GM12875 (cell line): ENCODE measurements around the gene FEM1C.

Source experiments
- H3K4me3 ChIP-seq: one replicate; pipeline ENCODE4 v1.5.1; 2011; ENCODE audit warnings: low read depth, low read length, control low read depth
- CTCF ChIP-seq: IDR thresholded peaks from 2 replicates; pipeline ENCODE4 v1.5.1; 2011; ENCODE audit warnings: low read depth, mild to moderate bottlenecking, control low read depth, inconsistent platforms, low read length, moderate library complexity, borderline replicate concordance; ENCODE audit not compliant: insufficient read depth

The FEM1C gene

GRCh38 chr5:115541611-115542010, 3.0 kb downstream of the FEM1C start:
- peak overlapping the region; percentile 89 for H3K4me3 ChIP-seq

GRCh38 chr5:115535479-115536035, 9.0 kb downstream of the FEM1C start:
- no peak overlapping the region for H3K4me3 ChIP-seq

More at GRCh38 chr5:115541611-115542010, 3.0 kb downstream of the FEM1C start:
- TF ChIP-seq CTCF = no peak

GRCh38 chr5:115532517-115532916, 12.1 kb downstream of the FEM1C start:
- no peak for TF ChIP-seq CTCF
- no peak overlapping the region for H3K4me3 ChIP-seq

More at GRCh38 chr5:115535479-115536035, 9.0 kb downstream of the FEM1C start:
- no peak for TF ChIP-seq CTCF

GRCh38 chr5:115531787-115532367, 12.7 kb downstream of the FEM1C start:
- no peak for TF ChIP-seq CTCF
- H3K4me3 ChIP-seq = no peak overlapping the region

- no peak for TF ChIP-seq CTCF
These were observed 13.2 kb downstream of the FEM1C start for GRCh38 chr5:115531380-115531779.

GRCh38 chr5:115530426-115530825, 14.1 kb downstream of the FEM1C start:
- H3K4me3 ChIP-seq = no peak overlapping the region
- TF ChIP-seq CTCF = no peak

More at GRCh38 chr5:115531380-115531779, 13.2 kb downstream of the FEM1C start:
- no peak overlapping the region for H3K4me3 ChIP-seq

- no peak for TF ChIP-seq CTCF
These were observed 18.0 kb downstream of the FEM1C start for GRCh38 chr5:115526604-115527003.

More at GRCh38 chr5:115526604-115527003, 18.0 kb downstream of the FEM1C start:
- H3K4me3 ChIP-seq = no peak overlapping the region
